ENCODE results near the gene PC.
A peak's percentile ranks its signal among the peaks of the same experiment; 100 is the strongest.
"Not testable (repeated sequence)": the region's sequence is repeated elsewhere in the genome, so short reads cannot be mapped to it uniquely, and the experiment has no call there.

PC gene, protein sequence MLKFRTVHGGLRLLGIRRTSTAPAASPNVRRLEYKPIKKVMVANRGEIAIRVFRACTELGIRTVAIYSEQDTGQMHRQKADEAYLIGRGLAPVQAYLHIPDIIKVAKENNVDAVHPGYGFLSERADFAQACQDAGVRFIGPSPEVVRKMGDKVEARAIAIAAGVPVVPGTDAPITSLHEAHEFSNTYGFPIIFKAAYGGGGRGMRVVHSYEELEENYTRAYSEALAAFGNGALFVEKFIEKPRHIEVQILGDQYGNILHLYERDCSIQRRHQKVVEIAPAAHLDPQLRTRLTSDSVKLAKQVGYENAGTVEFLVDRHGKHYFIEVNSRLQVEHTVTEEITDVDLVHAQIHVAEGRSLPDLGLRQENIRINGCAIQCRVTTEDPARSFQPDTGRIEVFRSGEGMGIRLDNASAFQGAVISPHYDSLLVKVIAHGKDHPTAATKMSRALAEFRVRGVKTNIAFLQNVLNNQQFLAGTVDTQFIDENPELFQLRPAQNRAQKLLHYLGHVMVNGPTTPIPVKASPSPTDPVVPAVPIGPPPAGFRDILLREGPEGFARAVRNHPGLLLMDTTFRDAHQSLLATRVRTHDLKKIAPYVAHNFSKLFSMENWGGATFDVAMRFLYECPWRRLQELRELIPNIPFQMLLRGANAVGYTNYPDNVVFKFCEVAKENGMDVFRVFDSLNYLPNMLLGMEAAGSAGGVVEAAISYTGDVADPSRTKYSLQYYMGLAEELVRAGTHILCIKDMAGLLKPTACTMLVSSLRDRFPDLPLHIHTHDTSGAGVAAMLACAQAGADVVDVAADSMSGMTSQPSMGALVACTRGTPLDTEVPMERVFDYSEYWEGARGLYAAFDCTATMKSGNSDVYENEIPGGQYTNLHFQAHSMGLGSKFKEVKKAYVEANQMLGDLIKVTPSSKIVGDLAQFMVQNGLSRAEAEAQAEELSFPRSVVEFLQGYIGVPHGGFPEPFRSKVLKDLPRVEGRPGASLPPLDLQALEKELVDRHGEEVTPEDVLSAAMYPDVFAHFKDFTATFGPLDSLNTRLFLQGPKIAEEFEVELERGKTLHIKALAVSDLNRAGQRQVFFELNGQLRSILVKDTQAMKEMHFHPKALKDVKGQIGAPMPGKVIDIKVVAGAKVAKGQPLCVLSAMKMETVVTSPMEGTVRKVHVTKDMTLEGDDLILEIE

DNA sequence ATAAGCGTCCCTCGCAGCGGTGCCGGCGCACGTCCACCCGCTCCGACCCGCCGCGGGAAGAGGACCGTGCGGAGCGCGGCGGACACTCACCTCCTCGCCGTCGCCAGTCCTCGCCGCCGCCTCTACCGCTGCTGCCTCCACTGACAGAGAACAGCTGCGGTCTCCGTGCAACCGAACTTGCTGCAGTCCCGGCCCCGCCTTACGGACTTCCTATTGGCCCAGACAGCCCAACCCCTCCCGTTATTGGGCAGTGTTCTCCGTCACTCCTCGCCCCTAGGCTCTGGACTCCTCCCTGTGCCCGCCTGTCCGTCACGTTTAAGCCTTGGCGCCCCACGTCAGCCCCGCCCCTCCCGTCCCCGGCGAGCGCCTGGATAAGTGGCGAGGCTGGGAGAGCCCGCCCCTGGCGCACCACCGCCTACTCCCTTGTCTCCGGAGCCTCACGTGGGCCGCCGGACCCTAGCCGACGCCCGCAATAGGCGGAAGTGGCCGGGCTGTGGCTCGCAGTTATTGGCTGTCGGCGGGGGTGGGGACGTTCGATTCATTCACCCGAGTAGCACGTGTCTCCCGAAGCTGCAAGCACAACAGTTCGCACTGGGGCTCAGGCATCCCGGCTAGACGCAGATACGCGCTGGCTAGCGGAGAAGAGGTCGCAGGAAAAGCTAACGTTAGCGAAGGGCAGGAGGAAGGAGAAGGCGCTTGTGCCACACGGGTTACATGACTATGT, at the start of gene PC:
PC (minus strand) TSS at position 152 of the 724 bp plus-strand sequence. CDS start 86,224 bp downstream, outside the sequence.
- peak; percentile 93 to 96 for DNase-seq (ENCODE audit: low read depth in 2 of 2, low spot score in 1 of 2)

DNA sequence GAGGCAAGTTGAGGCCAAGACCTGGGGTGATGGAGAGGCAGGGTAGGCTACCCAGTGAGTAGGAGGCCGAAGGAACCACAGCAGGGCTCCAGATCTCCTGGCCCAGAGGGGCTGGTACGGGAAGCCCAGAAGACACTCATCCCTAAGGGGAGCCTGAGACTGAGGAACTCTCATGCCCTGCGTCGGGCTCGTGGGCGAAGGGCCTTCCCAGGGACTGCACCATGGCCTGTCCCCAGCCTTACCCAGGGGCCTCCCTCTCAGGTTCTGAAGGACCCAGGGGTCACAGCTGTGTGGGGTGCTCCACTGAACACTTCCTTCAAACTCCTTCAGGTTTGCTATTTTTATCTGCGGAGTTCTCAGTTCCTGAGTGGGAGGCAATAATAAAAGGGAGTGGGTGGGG, 48.9 kb upstream of the PC start:
- no peak for DNase-seq (ENCODE audit: low read depth in 2 of 2, low spot score in 1 of 2)

DNA sequence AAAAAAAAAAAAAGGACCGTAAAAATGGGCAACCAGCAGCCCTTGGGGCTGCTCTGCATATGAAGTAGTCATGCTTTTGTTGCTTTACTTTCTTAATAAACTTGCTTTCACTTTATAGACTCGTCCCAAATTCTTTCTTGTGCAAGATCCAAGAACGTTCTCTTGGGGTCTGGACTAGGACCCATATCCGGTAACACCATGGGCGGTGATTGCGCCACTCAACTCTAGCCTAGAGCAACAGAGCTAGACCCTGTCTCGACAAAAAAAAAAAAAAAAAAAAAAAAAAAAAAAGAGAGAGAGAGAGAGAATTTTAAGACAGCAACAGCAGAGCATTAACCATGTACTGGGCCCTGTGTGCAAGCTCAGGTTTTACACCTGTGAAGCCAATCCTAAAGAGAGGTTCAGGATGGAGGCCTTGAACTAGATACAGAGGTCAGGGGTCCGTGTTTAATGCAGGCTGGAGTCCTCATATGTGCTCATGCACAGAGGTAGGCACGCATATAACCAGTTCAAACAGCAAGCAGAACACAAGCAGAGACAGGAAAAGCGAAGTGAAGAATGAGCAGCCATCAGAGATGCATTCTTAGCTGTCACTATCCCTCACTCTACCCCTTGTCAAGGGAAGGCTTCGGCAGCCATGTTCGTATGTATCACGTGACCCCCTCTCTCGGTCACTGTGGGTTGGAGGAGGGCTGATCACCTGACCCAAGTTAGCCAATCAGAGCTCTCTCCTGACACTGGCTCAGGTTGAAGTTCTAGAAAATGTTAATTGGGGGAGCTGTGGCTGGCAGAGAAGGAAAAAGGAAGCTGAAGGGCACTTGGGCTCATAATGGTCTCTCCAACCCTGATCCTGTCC, 48.1 kb upstream of the PC start:
- DNase-seq (ENCODE audit: low read depth in 2 of 2, low spot score in 1 of 2) = no peak

DNA sequence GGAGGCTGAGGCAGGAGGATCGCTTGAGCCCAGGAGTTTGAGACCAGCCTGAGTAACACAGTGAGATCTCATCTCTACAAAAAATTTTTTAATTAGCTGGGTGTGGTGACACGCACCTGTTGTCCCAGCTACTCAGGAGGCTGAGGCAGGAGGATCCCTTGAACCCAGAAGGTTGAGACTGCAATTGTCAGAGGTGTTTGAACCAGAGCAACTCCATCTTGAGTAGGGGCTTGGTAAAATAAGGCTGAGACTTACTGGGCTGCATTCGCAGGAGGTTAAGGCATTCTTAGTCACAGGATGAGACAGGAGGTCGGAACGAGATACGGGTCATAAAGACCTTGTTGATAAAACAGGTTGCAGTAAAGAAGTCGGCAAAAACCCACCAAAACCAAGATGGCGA, 47.0 kb upstream of the PC start:
- DNase-seq (ENCODE audit: low read depth in 2 of 2, low spot score in 1 of 2) = not testable (repeated sequence)

DNA sequence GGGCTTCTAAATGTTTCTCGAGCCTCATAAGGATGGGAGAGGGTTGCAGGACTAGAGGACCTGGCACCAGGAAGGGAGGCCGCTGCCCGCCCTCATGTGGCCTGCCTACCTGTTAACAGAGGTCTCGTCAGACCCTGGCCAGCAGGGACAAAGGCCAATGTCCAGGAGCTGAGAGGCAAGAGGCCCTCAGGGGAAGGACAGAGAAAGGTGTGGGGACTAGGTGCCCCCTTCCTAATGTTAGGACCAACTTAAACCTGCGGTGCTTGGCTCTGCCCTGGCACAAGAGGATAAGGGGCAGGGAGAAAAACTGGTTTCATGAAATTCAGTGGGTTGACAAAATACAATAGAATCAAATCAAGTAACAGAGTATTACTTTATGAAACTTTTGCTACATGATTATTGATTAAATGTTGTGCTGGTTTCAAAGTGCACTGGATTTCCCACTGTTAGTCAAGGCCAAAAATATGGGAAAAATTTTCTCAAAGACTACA, 44.8 kb upstream of the PC start:
- DNase-seq (ENCODE audit: low read depth in 2 of 2, low spot score in 1 of 2) = no peak

DNA sequence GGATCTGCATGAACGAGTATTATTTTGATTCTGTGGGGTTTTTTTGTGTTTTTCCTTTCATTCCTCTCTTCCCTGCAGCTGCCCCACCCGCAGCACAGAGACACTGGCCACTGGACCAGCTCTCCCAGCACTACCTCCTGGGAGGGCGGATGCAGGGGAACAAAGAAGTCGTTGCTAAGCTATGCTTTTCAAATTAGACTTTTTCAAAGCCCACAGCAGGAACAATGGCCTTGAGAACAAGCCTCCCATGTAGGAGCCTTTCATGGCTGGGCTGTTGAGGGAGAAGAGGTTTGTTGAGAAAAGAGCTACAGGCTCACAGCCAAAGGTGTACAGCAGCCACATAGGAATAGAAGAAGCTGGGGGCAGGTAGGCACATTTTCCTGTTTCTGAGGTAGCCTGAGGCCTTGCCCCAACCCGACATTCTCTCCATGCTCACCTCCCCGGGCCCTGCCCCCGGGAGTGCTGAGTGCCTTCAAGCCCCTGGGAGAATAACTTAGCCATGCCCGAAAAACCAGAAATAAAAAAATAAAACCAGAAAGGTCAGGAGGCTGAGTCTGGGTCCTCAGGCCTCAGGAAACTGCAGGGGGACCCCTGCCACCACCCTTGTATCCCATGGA, 44.2 kb upstream of the PC start:
- DNase-seq (ENCODE audit: low read depth in 2 of 2, low spot score in 1 of 2) = no peak

DNA sequence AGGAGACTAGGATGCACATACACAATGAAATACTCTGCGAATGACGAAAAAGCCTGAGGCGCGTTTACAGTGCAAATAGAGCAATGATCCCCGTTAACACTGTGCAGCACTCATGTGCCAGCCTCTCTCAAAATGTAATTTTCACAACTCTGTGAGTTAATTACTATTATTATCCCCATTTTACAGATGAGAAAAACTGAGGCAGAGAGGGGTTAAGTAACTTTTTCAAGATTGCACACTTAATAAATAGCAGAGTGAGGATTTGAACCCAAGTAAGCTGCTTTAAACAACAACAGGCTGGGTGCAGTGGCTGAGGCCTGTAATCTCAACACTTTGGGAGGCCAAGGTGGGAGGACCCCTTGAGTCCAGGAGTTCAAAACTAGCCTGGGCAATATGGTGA, 43.1 kb upstream of the PC start:
- no peak for DNase-seq (ENCODE audit: low read depth in 2 of 2, low spot score in 1 of 2)

DNA sequence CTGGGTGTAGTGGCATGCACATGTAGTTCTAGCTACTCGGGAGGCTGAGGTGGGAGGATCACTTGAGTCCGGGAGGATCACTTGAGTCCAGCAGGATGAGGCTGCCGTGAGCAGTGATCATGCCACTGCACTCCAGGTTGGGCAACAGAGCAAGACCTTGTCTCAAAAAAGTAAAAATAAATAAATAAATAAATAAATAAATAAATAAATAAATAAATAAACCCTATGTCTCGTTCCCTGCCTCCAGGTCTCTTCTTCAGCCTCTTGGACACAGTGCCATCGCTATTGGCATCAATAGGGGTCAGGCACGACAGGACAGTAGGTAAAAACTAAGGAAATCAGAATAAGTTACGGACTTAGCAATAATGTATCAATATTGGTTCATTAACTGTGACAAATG, 41.4 kb upstream of the PC start:
- DNase-seq (ENCODE audit: low read depth in 2 of 2, low spot score in 1 of 2) = no peak

DNA sequence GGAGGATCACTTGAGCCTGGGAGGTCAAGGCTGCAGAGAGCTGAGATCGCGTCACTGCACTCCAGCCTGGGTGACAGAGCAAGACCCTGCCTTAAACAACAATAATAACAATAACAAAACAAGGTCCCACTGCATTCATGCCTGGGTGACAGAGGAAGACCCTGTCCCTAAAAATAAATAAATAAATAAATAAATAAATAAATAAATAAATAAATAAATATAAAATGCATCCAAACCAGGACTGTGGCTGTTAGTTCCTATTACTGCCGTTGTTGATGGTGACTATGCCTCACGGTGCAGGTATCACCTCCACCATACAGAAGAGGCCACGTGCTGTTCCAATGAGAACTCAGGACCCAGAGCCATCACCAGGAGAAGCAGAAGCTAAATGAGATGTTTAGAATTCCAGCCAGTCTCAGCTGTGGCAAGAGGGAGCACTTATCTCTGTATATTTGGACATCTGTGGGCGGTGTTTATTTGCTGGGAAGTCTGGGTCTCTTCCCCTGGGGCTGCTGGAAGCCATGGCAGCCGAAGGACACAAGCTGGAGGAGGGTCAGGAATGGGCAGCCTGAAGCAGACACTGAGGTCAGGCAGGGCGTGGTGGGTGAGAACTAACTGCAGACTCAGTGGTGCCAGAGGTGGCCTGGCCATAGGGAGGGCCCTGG, 38.6 kb upstream of the PC start:
- DNase-seq (ENCODE audit: low read depth in 2 of 2, low spot score in 1 of 2) = no peak

DNA sequence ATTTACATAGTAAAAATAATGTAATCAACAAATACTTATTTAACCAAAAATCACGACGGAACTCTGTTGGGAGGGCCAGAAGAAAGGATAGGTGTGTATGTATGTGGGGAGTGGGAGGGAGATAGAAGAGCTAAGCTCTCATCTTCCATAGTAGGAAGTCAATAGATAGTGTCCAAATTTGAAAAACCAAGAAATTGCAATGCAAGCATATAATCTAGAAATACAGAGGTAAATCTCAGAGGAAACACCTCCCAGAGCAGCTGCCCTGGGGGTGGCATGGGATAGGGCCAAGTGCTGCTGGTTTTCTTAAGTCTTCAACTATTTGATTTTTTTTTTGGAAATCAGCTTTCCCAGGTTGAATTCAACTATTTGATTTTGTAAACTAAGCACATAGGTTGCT, 33.9 kb upstream of the PC start:
- DNase-seq (ENCODE audit: low read depth in 2 of 2, low spot score in 1 of 2) = no peak

DNA sequence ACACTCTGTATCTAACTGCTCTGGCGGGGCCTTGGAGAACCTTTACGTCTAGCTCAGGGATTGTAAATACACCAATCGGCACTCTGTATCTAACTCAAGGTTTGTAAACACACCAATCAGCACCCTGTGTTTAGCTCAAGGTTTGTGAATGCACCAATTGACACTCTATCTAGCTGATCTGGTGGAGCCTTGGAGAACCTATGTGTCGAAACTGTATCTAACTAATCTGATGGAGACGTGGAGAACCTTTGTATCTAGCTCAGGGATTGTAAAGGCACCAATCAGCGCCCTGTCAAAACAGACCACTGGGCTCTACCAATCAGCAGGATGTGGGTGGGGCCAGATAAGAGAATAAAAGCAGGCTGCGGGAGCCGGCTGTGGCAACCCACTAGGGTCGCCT, 31.2 kb upstream of the PC start:
- DNase-seq (ENCODE audit: low read depth in 2 of 2, low spot score in 1 of 2) = not testable (repeated sequence)

DNA sequence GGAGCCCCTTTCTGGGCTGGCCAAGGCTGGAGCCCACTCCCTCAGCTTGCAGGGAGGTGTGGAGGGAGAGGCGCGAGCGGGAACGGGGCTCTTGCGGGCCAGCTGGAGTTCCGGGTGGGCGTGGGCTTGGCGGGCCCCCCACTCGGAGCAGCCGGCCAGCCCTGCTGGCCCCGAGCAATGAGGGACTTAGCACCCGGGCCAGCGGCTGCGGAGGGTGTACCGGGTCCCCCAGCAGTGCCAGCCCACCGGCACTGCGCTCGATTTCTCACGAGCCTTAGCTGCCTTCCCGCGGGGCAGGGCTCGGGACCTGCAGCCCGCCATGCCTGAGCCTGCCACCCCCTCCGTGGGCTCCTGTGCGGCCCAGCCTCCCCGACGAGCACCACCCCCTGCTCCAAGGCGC, 30.6 kb upstream of the PC start:
- not testable (repeated sequence) for DNase-seq (ENCODE audit: low read depth in 2 of 2, low spot score in 1 of 2)

DNA sequence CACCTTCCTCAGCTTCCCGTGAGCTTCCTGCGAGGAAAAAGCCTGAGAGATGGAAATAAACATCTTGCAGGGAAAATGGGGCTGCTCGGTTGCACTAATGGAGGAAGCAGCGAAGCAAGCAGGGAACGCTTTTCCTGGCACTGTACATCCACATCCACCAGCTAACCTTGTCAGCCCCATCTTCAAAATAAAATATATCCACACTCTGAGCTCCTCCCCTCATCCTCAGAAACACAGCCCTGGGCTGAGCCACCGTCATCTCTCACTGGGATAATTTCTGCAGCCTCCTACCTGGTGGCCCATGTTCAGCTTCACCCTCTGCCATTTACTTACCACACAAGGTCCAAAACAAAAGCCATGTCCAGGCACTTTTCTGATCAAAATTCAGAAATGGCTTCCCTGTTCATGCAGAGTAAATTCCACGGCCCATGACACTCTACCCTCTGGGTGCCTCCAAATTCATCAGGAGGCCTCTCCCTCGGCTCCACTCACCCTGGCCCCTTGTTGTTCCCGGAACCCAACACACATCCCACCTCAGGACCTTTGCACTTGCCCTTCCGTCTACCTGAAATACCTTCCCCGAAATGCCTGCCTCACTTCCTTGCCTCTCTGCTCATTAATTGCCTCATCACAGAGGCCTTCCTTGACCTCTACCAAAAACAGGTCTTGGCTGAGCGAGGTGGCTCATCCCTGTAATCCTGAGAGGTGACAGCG, 29.9 kb upstream of the PC start:
- no peak for DNase-seq (ENCODE audit: low read depth in 2 of 2, low spot score in 1 of 2)

DNA sequence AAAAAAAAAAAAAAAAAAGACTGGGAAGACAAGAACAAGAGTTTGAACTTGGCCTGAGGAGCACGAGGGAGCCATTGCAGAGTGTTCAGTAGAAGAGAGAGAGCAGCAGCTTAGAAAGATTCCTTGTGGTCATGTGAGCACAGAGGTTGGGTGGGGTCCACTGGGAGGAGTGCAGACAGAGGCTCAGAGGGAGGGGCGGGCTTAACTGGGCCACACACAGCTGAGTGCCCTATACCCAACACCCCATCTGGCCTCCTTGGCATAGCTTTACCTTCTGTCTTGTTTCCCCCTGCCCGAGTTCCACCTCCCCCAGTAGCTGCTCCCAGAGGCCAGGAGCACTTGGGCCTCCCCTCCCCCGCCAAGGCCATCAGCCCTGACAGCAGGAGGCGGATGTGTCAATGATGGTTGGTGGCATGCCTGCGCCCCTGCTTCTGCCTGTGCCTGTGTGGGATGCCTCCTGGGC, 29.0 kb upstream of the PC start:
- DNase-seq (ENCODE audit: low read depth in 2 of 2, low spot score in 1 of 2) = no peak

DNA sequence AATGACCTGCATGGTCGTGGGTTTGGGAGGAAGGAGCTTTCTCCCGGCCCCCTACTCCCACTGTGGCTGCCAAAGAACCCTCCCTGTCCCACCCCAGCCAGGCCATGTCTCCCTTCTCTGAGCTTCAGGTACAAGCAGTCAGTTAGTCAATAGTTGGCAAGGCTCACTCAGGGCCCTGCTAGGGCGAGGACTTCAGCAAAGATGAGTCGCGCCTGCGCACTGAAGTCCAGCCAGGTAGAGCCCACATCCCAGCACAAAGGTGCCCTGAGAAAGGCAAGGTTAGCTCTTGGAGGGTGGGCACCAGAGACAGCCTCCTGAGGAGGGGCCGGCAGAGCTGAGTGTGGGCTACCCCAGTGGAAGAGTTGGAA, 28.0 kb upstream of the PC start:
- DNase-seq (ENCODE audit: low read depth in 2 of 2, low spot score in 1 of 2) = no peak

DNA sequence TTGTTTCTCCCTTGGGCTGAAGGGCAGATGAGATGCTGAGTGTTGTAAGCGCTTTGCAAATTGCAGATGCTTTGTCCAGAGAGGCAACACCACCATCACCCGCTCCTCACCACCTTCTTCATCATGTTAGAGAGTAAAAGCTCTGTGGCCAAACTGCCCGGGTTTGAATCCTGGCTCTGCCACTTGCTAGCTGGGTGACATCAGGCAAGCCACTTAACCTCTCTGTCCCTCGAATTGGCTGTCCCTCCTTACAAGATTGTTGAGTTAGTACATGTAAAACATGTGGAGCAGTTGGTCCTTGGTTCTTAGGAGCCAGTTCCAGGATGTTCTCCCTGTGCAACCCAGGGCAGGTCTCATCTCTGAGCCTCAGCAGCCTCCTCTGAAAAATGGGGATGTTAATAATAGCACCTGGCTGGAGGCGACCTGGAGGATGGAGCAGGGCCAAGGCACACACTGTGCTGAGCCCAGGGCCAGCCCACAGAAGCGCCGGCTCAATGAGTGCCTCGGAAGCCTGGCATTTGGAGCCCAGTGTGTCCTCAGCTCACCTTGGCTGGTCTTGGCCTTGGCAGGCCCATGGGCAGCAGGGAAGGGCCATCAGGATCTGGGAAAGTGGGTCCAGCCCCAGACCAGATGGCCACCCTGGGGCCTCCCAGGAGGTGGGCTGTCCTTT, 27.5 kb upstream of the PC start:
- DNase-seq (ENCODE audit: low read depth in 2 of 2, low spot score in 1 of 2) = no peak

DNA sequence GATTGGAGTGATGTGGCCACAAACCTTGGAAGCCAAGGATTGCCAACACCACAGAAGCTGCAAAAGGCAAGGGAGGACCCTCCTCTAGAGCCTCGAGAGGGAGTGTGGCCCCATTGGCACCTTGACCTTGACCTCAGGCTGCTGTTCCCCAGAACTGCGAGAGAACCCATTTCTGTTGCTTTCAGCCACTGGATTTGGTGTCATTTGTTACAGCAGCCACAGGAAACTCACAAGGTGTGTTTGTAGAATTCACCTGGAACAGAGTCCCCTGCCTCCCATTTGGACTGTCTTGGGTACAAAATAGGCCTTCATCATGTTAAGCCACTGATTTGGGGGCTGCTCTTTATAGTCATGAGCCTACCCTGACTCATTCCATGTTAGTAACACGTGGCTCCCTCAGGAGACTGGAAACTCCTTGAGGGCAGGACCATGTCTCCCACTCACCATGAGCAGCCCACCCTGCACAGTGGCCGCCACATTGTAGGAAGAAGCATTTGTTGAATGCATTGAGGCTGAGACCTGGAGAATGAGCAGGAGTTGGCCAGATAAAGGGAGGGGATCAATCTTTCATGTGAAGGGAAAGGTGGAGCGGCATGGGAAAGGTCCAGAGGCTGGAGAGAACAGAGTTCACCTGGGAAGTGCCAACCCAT, 25.2 kb upstream of the PC start:
- no peak for DNase-seq (ENCODE audit: low read depth in 2 of 2, low spot score in 1 of 2)
